HCT116 (cell line): ENCODE data around the gene NTN5. TPM values are rescaled to one million over a fixed set of nuclear protein-coding genes. Genes with fewer than 3 reads are reported as not detected.

Source experiments
- ATAC-seq: fragments of 200-7000 bp; cut with Tn5 transposase; 2 replicates; pipeline ENCODE4 v1.9.1; 2020; ENCODE audit warnings: mild to moderate bottlenecking, moderate library complexity
- BruUV-seq: library from RNA; stranded (reverse); fragments of 400-500 nt; replicated peaks from 2 replicates; lab custom pipeline; 2021; lab: Mats Ljungman, UMichigan
- CTCF ChIA-PET: fragments of 300-600 bp; sonication (Branson Sonifier 250); formaldehyde crosslinking; loops from one replicate; lab custom pipeline; 2021; ENCODE audit warnings: antibody characterized with exemption; lab: Charles Lee
- POLR2A ChIA-PET: fragments of 300-600, 350-600 bp; sonication (Branson Sonifier 250); formaldehyde crosslinking; loops from one replicate; lab custom pipeline; 2021; ENCODE audit warnings: antibody characterized with exemption; lab: Charles Lee
- RAD21 ChIA-PET, 2 experiments: fragments of 300-600 bp; sonication (Branson Sonifier 250); formaldehyde crosslinking; loops; one replicate each; lab custom pipeline; 2023; ENCODE audit warnings: low total read pairs in 2 of 2; ENCODE audit not compliant: uncharacterized antibody in 2 of 2, unreplicated experiment in 2 of 2, low non-redundant PET in 1 of 2; lab: Charles Lee
- DNase-seq: peaks from one replicate; pipeline ENCODE4 v3.0.0-alpha.2; 2010; ENCODE audit warnings: low read depth, low spot score
- H2AFZ ChIP-seq: fragments of 200-600 bp; shearing (Covaris generic), sonication (generic); 2 replicates; pipeline ENCODE4 v1.6.1; 2017; ENCODE audit warnings: low read depth, mixed run types, mixed read lengths, antibody characterized with exemption, low read length; ENCODE audit not compliant: poor library complexity, severe bottlenecking
- H3K27ac ChIP-seq: 2 replicates; pipeline ENCODE4 v1.5.1; 2012; ENCODE audit warnings: low read depth, low read length
- H3K27me3 ChIP-seq: fragments of 200-600 bp; sonication (generic); 2 replicates; pipeline ENCODE4 v1.6.1; 2016; ENCODE audit warnings: mixed run types, low read length, mixed read lengths; ENCODE audit not compliant: insufficient read depth
- H3K36me3 ChIP-seq, 2 experiments: fragments of 200-500 bp in 1 of 2; fragments of 200-600 bp in 1 of 2; sonication (Bioruptor generic) in 1 of 2; sonication (generic) in 1 of 2; 2 replicates each; pipeline versions ENCODE4 v1.5.1 to v1.6.1; 2014 to 2016; ENCODE audit warnings: low read length in 2 of 2, inconsistent platforms in 1 of 2, mixed read lengths in 1 of 2, mixed run types in 1 of 2; ENCODE audit not compliant: insufficient read depth in 2 of 2, control insufficient read depth in 1 of 2
- H3K4me1 ChIP-seq, 2 experiments: fragments of 200-600 bp in 1 of 2; sonication (generic) in 1 of 2; 2 replicates each; pipeline versions ENCODE4 v1.5.1 to v1.6.1; 2012 to 2017; ENCODE audit warnings: low read length in 2 of 2, inconsistent platforms in 1 of 2, mild to moderate bottlenecking in 1 of 2, mixed read lengths in 1 of 2, mixed run types in 1 of 2, moderate library complexity in 1 of 2; ENCODE audit not compliant: insufficient read depth in 2 of 2, control insufficient read depth in 1 of 2
- H3K4me2 ChIP-seq: fragments of 200-600 bp; sonication (generic); 2 replicates; pipeline ENCODE4 v1.6.1; 2017; ENCODE audit warnings: mixed run types, low read length, mixed read lengths
- H3K4me3 ChIP-seq, 2 experiments: fragments of 200-600 bp in 1 of 2; sonication (generic) in 1 of 2; replicated peaks in 1 of 2; 2 replicates each; pipeline ENCODE4 v1.5.1; 2011 to 2016; ENCODE audit warnings: low read length in 2 of 2, control low read depth in 1 of 2, low read depth in 1 of 2, mild to moderate bottlenecking in 1 of 2, mixed read lengths in 1 of 2, mixed run types in 1 of 2
- H3K79me2 ChIP-seq: fragments of 200-600 bp; sonication (generic); 2 replicates; pipeline ENCODE4 v1.6.1; 2017; ENCODE audit warnings: mild to moderate bottlenecking, mixed run types, low read length, moderate library complexity, mixed read lengths; ENCODE audit not compliant: insufficient read depth
- H3K9ac ChIP-seq: fragments of 200-600 bp; sonication (generic); 2 replicates; pipeline ENCODE4 v1.6.1; 2016; ENCODE audit warnings: low read length, mixed read lengths
- H3K9me2 ChIP-seq: fragments of 200-600 bp; sonication (generic), shearing (Covaris generic); 2 replicates; pipeline ENCODE4 v1.6.1; 2017; ENCODE audit warnings: mixed run types, mild to moderate bottlenecking, moderate library complexity; ENCODE audit not compliant: insufficient read depth
- H3K9me3 ChIP-seq, 2 experiments: fragments of 200-500 bp in 1 of 2; fragments of 200-600 bp in 1 of 2; sonication (Bioruptor generic) in 1 of 2; sonication (generic) in 1 of 2; 2 replicates each; pipeline ENCODE4 v1.6.1; 2014 to 2017; ENCODE audit warnings: low read length in 2 of 2, mixed read lengths in 2 of 2, inconsistent platforms in 1 of 2, low read depth in 1 of 2, mild to moderate bottlenecking in 1 of 2, mixed run types in 1 of 2, moderate library complexity in 1 of 2; ENCODE audit not compliant: control insufficient read depth in 1 of 2, insufficient read depth in 1 of 2
- H4K20me1 ChIP-seq: fragments of 200-600 bp; sonication (generic), shearing (Covaris generic); 2 replicates; pipeline ENCODE4 v1.6.1; 2017; ENCODE audit warnings: mixed run types, mild to moderate bottlenecking, moderate library complexity; ENCODE audit not compliant: insufficient read depth
- CBX3 ChIP-seq: IDR thresholded peaks from 2 replicates; pipeline ENCODE4 v1.6.1; 2012; ENCODE audit warnings: low read depth
- EZH2 ChIP-seq: fragments of 200-600 bp; sonication (generic); IDR thresholded peaks from 2 replicates; pipeline ENCODE4 v1.6.1; 2017; ENCODE audit warnings: antibody characterized with exemption, mixed run types
- FOSL1 ChIP-seq: IDR thresholded peaks from 2 replicates; pipeline ENCODE4 v1.6.1; 2012; ENCODE audit warnings: low read depth
- JUND ChIP-seq: IDR thresholded peaks from 2 replicates; pipeline ENCODE4 v1.6.1; 2012
- POLR2A ChIP-seq: IDR thresholded peaks from 2 replicates; pipeline ENCODE4 v1.7.0; 2011; ENCODE audit warnings: borderline replicate concordance; ENCODE audit not compliant: insufficient read depth, insufficient read length; ENCODE audit errors: extremely low read depth
- SIN3A ChIP-seq: IDR thresholded peaks from 2 replicates; pipeline ENCODE4 v1.6.1; 2012; ENCODE audit warnings: low read depth
- SP1 ChIP-seq: IDR thresholded peaks from 2 replicates; pipeline ENCODE4 v1.6.1; 2012; ENCODE audit warnings: low read depth
- TCF7L2 ChIP-seq: IDR thresholded peaks from 2 replicates; pipeline ENCODE4 v1.7.0; 2011; ENCODE audit warnings: borderline replicate concordance, inconsistent platforms; ENCODE audit not compliant: insufficient read depth, insufficient read length; ENCODE audit errors: extremely low read depth
- intact Hi-C: fragments of 100-400 bp; cut with micrococcal nuclease; formaldehyde crosslinking; loops from 2 replicates; pipeline ENCODE4 v1.10.0; 2022
- total RNA-seq: library from RNA; stranded (reverse); gene quantifications from one replicate; pipeline ENCODE4 v1.2.1, GENCODE V29; 2021; ENCODE audit not compliant: unreplicated experiment
- TF ChIP-seq, protein P1 (sequence below): IDR thresholded peaks from 2 replicates; pipeline ENCODE4 v1.6.1; 2012
- TF ChIP-seq, protein P2 (sequence below): IDR thresholded peaks from 2 replicates; pipeline ENCODE4 v1.6.1; 2012
- TF ChIP-seq, protein P3 (sequence below): IDR thresholded peaks from 2 replicates; pipeline ENCODE4 v1.6.1; 2012; ENCODE audit warnings: low read depth
- TF ChIP-seq, protein P4 (sequence below), 3 experiments: fragments of 200-600 bp in 1 of 3; sonication (generic) in 1 of 3; IDR thresholded peaks in 2 of 3; conservative IDR thresholded peaks in 1 of 3; 2 replicates each; pipeline ENCODE4 v1.5.1; 2012 to 2017; ENCODE audit warnings: low read depth in 2 of 3, low read length in 2 of 3, antibody characterized with exemption in 1 of 3, borderline replicate concordance in 1 of 3, control low read depth in 1 of 3, mild to moderate bottlenecking in 1 of 3, mixed read lengths in 1 of 3, mixed run types in 1 of 3, moderate library complexity in 1 of 3; ENCODE audit not compliant: insufficient read depth in 1 of 3

The NTN5 gene
- total RNA-seq, 1 experiment from 2014 or later = 3.1 TPM

DNA sequence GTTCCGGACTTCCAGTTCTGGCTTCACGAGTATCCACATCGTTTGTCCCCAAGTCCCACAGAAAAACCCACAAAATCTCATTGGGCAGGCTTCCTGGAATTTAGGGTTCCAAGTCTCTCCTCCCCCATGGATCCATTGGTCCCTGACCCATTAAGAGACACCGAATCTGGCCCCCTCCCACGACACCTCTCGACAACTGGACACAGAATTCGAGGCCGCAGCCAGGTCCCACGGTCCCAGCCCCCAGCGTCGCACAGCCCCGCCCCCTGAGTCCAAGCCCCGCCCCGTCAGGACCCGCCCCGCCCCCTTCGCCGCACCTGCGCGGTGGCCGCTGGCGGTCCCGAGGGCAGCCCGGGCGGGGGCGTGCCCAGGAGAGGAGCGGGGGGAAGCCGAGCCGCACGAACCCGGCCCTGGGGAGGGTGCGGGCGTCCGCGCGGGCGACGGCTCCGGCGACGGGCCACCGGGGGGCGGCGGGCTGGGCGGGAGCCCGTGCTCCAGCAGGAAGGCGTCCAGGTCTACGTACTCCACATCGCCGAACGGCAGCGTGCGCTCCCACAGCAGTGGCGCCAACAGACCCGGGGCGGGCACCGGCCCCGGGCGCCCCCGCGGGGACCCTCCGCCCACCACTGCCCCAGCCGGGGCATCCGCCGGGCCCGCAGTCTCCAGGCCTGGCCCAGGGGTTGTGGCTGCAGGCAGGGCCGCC, 37.4 kb downstream of the NTN5 start (continued):
- TF ChIP-seq SP1 (no peak), JUND (no peak), TCF7L2 (no peak), CBX3 (no peak), POLR2A (peak; percentile 31), EZH2 (no peak)
- TF ChIP-seq, protein P1, sequence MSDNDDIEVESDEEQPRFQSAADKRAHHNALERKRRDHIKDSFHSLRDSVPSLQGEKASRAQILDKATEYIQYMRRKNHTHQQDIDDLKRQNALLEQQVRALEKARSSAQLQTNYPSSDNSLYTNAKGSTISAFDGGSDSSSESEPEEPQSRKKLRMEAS = no peak
- TF ChIP-seq, protein P2, sequence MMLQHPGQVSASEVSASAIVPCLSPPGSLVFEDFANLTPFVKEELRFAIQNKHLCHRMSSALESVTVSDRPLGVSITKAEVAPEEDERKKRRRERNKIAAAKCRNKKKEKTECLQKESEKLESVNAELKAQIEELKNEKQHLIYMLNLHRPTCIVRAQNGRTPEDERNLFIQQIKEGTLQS = no peak
- TF ChIP-seq, all 23 proteins: peak for 2

DNA sequence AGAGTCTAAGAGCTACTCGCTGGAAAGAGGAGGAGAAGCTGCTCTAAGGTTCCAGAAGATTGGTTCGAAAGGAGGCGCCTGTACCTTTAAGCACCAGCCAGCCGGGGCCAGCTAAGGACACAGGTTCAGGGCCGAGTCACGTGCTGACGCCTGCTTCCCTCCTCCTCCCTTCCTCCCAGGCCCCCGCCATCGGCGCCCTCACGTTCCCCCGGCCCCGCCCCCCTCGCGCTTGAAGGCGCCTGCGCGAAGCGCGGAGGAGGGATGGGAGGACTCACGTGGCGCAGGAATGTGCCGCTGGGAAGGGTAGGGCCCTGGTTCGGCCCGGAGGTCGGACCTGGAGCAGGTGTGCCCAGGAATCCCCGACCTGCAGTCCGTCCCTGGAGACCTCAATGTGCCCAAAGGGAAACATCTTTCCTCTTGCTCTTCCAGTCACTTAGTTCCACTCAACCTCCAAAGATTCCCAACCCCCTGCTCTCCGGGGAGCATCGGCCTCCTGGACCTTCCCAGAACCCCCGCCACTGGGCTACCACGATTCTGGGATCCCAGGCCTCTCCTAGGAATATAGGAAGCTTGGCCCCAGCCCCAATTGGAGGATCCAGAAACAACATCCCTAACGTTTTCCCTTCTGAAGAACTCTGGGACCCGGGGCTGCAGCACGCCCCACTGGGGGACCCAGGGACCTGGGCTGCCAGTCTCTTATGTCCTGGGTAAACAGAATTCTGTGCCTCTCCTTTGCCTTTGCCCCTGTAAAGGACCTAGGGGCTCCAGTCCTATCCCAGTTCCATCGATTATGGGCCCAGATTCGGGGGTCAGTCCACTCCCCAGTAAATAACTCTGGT, 38.2 kb downstream of the NTN5 start:
- RAD21 ChIA-PET = interaction anchor here (0.9 to 1.0 kb wide), 2 partner anchors 11 to 15 kb away, joined by 3 read pairs; partner anchors contain the start of genes RPL18 (in 1 of the 2) and SPHK2 (in 1 of the 2)
- H3K36me3 ChIP-seq = peaks cover 2 to 13% of the 10 kb centered on the region in 2 experiments; a peak in 1 of 4 replicates
- H3K79me2 ChIP-seq = peaks cover 18% of the 10 kb centered on the region
- peak overlapping the region; percentile 93 for H3K4me2 ChIP-seq
- TSS peak; percentile 83 for BruUV-seq
- no peaks in the 10 kb centered on the region for H3K9me3 ChIP-seq
- peak overlapping the region; percentile 47 to 83 for H3K4me3 ChIP-seq
- no peaks in the 10 kb centered on the region for H3K27me3 ChIP-seq
- no peak overlapping the region for H2AFZ ChIP-seq
- peak overlapping the region; percentile 96 for H3K9ac ChIP-seq
- H3K27ac ChIP-seq = peak overlapping the region; percentile 95
- intact Hi-C loops = no loop called here
- peak; percentile 29 for ATAC-seq
- no peaks in the 10 kb centered on the region for H3K9me2 ChIP-seq
- DNase-seq = peak; percentile 94
- CTCF ChIA-PET = no interaction called here
- peaks cover 40 to 86% of the 10 kb centered on the region in 2 experiments for H3K4me1 ChIP-seq
- no peaks in the 10 kb centered on the region for H4K20me1 ChIP-seq
- POLR2A ChIA-PET = interaction anchor here (0.6 to 2.6 kb wide), 6 partner anchors 11 to 238 kb away, joined by 3 to 11 read pairs (median 4); partner anchors contain the start of genes CA11, PPP1R15A, RPL18 and SPHK2
- TF ChIP-seq, protein P3, sequence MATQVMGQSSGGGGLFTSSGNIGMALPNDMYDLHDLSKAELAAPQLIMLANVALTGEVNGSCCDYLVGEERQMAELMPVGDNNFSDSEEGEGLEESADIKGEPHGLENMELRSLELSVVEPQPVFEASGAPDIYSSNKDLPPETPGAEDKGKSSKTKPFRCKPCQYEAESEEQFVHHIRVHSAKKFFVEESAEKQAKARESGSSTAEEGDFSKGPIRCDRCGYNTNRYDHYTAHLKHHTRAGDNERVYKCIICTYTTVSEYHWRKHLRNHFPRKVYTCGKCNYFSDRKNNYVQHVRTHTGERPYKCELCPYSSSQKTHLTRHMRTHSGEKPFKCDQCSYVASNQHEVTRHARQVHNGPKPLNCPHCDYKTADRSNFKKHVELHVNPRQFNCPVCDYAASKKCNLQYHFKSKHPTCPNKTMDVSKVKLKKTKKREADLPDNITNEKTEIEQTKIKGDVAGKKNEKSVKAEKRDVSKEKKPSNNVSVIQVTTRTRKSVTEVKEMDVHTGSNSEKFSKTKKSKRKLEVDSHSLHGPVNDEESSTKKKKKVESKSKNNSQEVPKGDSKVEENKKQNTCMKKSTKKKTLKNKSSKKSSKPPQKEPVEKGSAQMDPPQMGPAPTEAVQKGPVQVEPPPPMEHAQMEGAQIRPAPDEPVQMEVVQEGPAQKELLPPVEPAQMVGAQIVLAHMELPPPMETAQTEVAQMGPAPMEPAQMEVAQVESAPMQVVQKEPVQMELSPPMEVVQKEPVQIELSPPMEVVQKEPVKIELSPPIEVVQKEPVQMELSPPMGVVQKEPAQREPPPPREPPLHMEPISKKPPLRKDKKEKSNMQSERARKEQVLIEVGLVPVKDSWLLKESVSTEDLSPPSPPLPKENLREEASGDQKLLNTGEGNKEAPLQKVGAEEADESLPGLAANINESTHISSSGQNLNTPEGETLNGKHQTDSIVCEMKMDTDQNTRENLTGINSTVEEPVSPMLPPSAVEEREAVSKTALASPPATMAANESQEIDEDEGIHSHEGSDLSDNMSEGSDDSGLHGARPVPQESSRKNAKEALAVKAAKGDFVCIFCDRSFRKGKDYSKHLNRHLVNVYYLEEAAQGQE = no peak
- TF ChIP-seq SIN3A = no peak
- no peak for TF ChIP-seq FOSL1
- TF ChIP-seq, protein P2 = no peak
- TF ChIP-seq, protein P1 = no peak
- TF ChIP-seq, protein P4, sequence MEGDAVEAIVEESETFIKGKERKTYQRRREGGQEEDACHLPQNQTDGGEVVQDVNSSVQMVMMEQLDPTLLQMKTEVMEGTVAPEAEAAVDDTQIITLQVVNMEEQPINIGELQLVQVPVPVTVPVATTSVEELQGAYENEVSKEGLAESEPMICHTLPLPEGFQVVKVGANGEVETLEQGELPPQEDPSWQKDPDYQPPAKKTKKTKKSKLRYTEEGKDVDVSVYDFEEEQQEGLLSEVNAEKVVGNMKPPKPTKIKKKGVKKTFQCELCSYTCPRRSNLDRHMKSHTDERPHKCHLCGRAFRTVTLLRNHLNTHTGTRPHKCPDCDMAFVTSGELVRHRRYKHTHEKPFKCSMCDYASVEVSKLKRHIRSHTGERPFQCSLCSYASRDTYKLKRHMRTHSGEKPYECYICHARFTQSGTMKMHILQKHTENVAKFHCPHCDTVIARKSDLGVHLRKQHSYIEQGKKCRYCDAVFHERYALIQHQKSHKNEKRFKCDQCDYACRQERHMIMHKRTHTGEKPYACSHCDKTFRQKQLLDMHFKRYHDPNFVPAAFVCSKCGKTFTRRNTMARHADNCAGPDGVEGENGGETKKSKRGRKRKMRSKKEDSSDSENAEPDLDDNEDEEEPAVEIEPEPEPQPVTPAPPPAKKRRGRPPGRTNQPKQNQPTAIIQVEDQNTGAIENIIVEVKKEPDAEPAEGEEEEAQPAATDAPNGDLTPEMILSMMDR (IDR thresholded peaks at IDR 0.05 in 2 of 3, conservative IDR thresholded peaks at IDR 0.05 in 1 of 3; ENCODE audit: borderline replicate concordance in 1 of 3, insufficient read depth in 1 of 3, low read depth in 2 of 3, low read length in 2 of 3) = no peak
